ENCODE results near the gene FSIP1.

FSIP1 gene

GRCh38 chr15:39672184-39672583 lies 110.5 kb downstream of the FSIP1 start:
- no peak for DNase-seq

GRCh38 chr15:39670687-39671086 lies 112.0 kb downstream of the FSIP1 start:
- no peak for DNase-seq

DNA sequence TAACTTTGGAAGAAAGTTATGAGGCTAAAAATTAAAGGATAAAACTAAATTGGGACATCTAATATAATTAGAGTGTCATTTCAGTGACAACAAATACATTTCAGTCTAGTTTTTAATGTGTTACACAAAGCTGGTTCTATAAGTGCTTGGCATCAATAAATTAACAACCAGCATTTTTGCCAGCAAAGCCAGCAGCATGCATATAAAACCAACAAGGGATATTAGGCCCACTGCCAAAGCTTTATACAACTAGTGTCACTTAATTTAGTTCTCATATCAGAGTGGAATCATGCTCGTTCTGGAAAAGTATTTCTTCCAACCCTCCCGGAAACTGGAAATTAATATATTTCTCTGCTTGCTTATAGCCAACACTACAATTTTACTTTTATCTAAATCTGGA lies 113.0 kb downstream of the FSIP1 start:
- DNase-seq, result no peak

DNA sequence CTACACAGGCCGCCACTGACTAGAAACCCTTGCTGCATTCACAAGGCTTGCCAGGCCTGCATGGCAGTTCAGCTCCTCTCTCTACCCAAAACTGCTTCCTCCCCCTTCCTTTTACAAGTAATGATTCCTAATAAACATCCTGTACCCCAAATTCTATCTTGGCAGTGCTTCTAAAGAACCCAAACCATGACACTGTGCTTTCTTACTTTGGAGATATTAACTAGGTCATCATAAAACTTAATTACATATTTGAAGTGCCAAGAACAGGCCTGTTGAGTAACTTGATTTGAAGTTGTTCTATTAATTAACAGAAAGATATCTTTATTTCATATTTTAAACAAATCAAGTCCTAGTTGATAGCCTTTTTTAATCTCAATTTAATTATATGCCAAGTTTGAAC lies 113.4 kb downstream of the FSIP1 start:
- DNase-seq, result no peak

GRCh38 chr15:39668457-39668856 lies 114.2 kb downstream of the FSIP1 start:
- no peak for DNase-seq

DNA sequence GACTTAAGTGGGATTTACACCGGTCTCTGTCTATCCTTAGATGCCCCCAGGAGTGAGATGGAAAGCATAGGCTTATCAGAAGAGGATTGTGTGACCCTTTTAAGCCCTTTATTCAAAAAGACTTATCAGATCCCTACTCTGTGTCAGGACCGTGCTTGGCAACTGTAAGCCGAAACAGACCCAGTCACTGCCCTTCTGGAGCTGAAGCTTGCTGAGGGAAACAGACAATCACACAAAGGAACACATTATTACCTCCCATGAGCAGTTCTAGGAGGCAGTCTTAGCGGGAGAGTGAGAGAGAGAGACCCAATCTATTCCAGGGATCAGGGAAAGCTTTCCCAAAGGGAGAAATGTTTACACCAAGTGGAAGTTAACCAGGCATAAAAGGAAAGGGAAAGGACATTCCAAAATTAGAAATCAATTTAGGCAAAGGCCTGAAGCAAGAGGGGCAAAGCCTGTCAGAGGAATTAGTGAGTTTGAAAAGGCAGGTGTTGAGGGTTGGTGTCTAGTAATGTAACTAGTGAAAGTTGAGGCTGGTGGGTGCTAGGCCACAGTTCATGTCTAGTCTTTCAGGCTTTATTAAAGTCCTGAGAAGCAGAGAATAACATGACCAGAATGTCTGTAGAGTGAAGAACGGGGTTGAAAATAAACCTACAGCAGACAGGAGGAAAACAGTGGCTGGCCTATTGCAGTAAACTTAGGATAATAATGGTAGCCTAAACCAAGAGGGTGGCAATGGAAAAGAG lies 115.1 kb downstream of the FSIP1 start:
- no peak for DNase-seq

GRCh38 chr15:39666677-39667076 lies 116.0 kb downstream of the FSIP1 start:
- no peak for DNase-seq

GRCh38 chr15:39665629-39666250 lies 116.9 kb downstream of the FSIP1 start:
- no peak for DNase-seq

DNA sequence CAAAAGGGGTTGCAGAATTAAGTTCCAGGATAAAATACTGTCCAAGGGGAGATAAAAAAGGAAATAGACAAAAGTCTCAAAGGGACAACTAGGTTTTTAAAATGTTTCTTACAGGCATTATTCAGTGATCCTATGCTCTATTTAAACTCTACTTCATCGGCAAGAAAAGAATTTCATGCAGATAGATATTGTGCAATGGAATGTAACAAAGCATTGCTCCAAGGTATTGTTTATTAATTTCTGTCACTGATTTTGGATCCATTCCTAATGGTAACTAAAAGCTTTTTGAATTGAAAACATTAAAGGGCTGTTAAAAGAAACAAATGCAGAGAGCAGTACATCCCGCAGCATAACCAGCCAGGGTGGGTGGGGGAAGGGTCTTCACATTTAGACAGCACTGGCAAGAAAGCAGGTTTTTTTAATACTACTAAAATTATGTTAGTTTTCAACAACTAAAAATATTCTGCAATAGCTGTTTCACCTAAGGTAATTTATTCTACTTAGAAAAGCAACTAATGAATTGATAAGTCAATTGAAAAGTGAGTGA lies 118.9 kb downstream of the FSIP1 start:
- no peak for DNase-seq

- DNase-seq, result no peak
These were observed 120.9 kb downstream of the FSIP1 start for GRCh38 chr15:39661776-39662175.

GRCh38 chr15:39658740-39659139 lies 123.9 kb downstream of the FSIP1 start:
- no peak for DNase-seq

DNA sequence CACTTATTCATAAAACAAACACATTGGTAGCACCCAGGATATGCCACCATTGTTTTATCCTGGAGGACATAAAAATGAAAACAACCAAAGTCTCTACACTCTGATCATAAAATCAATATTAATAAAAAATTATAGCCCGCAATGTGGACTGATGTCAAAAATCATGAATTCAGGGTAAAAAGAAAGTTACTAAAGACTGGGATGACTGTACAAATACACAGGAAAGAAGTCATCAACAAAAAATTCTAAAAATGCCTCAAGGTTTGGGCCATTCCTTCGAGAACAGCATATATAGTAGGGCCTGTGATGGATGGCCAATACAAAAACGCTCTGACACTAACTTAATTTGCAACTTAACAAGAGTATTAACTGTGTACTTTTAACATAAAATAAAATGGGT lies 125.0 kb downstream of the FSIP1 start:
- no peak for DNase-seq

- DNase-seq, result no peak
These were observed 125.5 kb downstream of the FSIP1 start for GRCh38 chr15:39657181-39657580.

- no peak for DNase-seq
These were observed 128.3 kb downstream of the FSIP1 start for GRCh38 chr15:39654304-39654703.

DNA sequence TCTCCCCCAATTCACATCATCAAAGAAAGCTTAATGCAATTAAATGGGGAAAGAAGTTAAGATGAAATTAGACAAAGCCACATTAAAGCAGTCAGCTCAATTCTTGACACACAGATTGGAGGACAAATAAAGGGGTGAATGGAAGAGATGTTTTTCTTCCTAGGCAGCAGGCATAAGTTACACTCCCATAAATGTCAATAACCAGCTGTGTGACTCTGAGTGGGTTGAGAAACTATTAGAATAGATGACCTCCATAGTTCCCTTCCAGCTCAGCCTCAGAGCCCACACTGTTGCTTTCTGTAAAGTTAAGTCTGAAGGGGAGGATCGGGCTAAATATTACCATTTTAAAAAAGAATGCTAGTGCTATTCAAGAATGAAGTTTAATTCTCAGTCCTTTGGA lies 130.8 kb downstream of the FSIP1 start:
- no peak for DNase-seq

DNA sequence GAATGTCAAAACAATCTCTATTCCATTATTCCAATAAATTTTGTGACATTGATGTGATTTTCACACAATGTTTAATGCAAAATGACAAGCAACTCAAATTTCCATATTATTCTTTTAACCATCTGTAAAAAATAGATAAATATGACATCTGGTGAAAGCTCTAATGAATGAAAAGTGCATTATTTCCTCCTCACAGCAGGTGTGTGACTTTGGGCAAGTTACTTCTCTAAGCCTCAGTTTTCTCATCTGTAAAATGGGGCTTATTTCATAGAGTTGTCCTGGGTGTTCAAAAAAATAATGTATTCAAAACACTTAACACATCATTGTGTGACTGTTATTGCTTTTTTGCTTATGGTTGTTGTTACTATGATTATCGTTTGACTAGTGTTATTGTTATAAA lies 131.3 kb downstream of the FSIP1 start:
- DNase-seq, result no peak

DNA sequence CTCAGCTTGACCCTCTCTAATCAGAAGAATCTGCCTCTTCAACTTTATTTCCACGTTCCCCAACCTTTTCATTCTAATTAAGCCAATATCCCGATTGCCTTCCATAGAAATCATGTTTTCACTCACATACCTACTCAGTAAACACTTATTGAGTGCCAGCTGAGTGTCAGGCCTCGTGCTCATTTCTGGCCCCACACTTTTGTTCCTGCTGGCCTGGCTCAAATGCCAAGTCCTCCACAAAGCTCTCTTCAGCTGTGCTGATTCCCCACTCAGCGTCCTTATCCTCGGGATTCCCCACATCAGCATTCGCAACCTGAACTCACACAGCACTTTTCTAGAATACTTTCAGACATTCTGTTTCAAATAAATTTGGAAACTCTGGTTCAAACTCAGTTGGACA lies 132.9 kb downstream of the FSIP1 start:
- DNase-seq, result no peak

DNA sequence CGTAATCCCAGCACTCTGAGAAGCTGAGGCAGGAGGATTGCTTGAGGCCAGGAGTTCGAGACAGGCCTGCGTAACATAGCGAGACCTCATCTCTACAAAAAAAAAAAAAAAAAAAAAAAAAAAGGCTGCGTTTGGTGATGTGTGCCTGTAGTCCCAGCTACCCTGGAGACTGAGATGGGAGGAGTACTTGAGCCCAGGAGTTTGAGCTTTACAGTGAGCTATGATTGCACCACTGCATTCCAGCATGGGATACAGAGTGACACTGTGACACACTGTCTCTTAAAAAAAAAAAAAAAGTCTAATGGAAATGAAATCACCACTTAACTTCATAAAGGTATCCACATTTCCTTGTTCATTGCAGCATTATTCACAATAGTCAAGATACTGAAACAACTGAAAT lies 136.2 kb downstream of the FSIP1 start:
- no peak for DNase-seq

DNA sequence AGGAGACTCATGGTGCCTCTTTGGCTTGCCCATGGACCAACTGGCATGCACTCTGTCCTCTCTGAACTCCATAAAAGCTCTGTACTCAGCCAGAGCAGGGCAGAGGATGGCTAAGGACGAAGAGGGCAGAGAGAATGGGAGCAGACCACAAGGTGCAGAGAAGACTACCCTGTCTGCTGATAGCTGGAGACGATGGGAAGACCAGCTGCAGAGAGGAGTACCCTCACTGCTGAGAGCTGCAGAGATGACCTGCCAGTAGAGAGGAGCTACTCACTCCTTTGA lies 136.7 kb downstream of the FSIP1 start:
- DNase-seq, result no peak

DNA sequence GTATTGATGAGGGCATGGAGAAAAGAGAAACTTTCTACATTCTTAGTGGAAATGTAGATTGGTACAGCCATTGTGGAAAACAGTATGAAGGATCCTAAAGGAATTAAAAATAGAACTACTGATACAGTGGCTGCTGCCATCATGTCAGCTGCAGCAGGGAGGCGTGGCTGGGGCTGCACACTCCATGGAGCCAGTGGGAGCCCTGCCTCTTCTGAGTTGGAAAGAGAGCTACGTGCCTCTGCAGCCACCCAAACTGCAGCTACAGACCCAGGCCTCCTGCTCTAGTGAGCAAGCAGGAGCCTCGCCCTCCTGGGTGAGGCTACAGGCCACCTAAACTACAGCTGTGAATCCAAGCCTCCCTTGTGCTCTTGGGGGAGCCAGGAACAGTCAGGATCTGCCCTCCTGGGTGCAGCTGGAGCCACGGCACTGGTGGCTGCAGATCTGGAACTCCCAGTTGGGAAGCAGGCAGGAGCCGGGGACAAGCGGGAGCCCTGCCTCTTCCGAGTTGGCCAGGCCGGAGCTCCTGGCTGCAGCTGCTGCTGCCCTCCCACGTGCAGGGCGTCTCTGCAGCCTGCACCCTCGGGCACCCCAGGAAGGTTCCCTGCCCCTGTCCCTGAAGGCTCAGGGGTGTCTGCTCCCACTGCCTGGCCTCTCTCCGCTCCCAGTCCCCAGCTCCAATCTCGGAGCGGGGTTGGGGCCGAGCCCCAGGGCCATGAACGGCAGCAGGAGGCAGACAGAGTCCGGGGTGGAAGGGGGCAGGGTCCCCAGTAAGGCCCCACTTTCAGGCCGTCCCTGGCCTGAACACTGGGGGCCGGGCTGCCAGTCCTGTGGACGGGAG lies 137.3 kb downstream of the FSIP1 start:
- DNase-seq, result no peak

GRCh38 chr15:39644136-39644535 lies 138.5 kb downstream of the FSIP1 start:
- DNase-seq, result no peak

DNA sequence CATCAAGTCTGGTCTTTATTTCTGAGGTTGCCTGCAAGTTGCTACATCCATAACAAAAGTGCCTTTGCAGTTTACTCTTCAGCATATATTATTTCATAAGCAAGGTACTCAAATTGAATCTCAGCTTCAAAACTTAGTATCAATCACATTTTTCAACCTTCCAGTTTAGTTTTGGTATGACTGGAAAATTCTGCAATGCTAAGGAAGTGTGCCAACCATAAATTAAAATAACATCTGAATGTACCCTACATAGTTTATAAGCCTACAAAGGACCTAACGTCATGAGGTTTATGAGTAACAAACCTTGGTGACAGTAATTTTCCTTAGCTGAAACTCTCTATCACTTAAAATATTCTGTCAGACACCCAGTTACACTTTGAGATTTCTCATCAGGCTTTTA lies 138.9 kb downstream of the FSIP1 start:
- no peak for DNase-seq

GRCh38 chr15:39642011-39642640 lies 140.5 kb downstream of the FSIP1 start:
- no peak for DNase-seq

All from NCI-H2029 treated with DMSO at 0.1 percent for 48 hours (cell line).